Neural cell (in vitro differentiated cells): Measurements from ENCODE around the gene F2. TPM values are rescaled to one million over a fixed set of nuclear protein-coding genes. Genes with fewer than 3 reads are reported as not detected.

ENCODE experiments used
- H2AFZ ChIP-seq: fragments of 200-600, 300-800 bp; sonication (generic), shearing (Covaris generic); 2 replicates; pipeline ENCODE4 v1.6.0; 2014; ENCODE audit warnings: low read depth, mild to moderate bottlenecking, antibody characterized with exemption, low read length, moderate library complexity
- H3F3A ChIP-seq: fragments of 200-600 bp; shearing (Covaris generic); 2 replicates; pipeline ENCODE4 v1.6.1; 2016; ENCODE audit warnings: mild to moderate bottlenecking, moderate library complexity, mixed read lengths, antibody characterized with exemption, low read length; ENCODE audit not compliant: insufficient read depth, poor library complexity, severe bottlenecking
- H3K27ac ChIP-seq: fragments of 200-600, 300-800 bp; sonication (generic), shearing (Covaris generic); 2 replicates; pipeline ENCODE4 v1.5.1; 2014; ENCODE audit warnings: mild to moderate bottlenecking, low read length, moderate library complexity
- H3K27me3 ChIP-seq: fragments of 300-800, 200-600 bp; sonication (generic), shearing (Covaris generic); 2 replicates; pipeline ENCODE4 v1.6.0; 2014; ENCODE audit warnings: mild to moderate bottlenecking, low read depth, low read length, moderate library complexity; ENCODE audit not compliant: insufficient read depth
- H3K36me3 ChIP-seq: fragments of 300-800, 200-600 bp; sonication (generic), shearing (Covaris generic); 2 replicates; pipeline ENCODE4 v1.5.1; 2014; ENCODE audit warnings: mild to moderate bottlenecking, antibody characterized with exemption, low read length, moderate library complexity; ENCODE audit not compliant: insufficient read depth
- H3K4me2 ChIP-seq: fragments of 300-800, 200-600 bp; sonication (generic), shearing (Covaris generic); 2 replicates; pipeline ENCODE4 v1.6.0; 2014; ENCODE audit warnings: mild to moderate bottlenecking, low read length
- H3K4me3 ChIP-seq: fragments of 300-800, 200-600 bp; sonication (generic), shearing (Covaris generic); 2 replicates; pipeline ENCODE4 v1.5.1; 2014; ENCODE audit warnings: mild to moderate bottlenecking, low read length, moderate library complexity
- H3K79me2 ChIP-seq: fragments of 200-600 bp; shearing (Covaris generic); replicated peaks from 2 replicates; pipeline ENCODE4 v1.6.0; 2014; ENCODE audit warnings: mild to moderate bottlenecking, low read length, moderate library complexity; ENCODE audit not compliant: insufficient read depth
- H3K9ac ChIP-seq: fragments of 300-800, 200-600 bp; sonication (generic), shearing (Covaris generic); 2 replicates; pipeline ENCODE4 v1.6.1; 2016; ENCODE audit warnings: mild to moderate bottlenecking, low read length, mixed read lengths
- H3K9me2 ChIP-seq: fragments of 200-600 bp; shearing (Covaris generic); 2 replicates; pipeline ENCODE4 v1.6.1; 2016; ENCODE audit warnings: mild to moderate bottlenecking, low read length, mixed read lengths; ENCODE audit not compliant: insufficient read depth
- H3K9me3 ChIP-seq: fragments of 200-600, 300-800 bp; sonication (generic), shearing (Covaris generic); 2 replicates; pipeline ENCODE4 v1.6.1; 2016; ENCODE audit warnings: mild to moderate bottlenecking, mixed run types, low read length, moderate library complexity, mixed read lengths
- H4K20me1 ChIP-seq: fragments of 200-600 bp; shearing (Covaris generic); 2 replicates; pipeline ENCODE4 v1.6.1; 2016; ENCODE audit warnings: mild to moderate bottlenecking, mixed run types; ENCODE audit not compliant: insufficient read depth
- EP300 ChIP-seq: fragments of 450-650 bp; conservative IDR thresholded peaks from 2 replicates; pipeline ENCODE4 v1.6.1; 2014; ENCODE audit warnings: antibody characterized with exemption, mild to moderate bottlenecking, moderate library complexity; ENCODE audit not compliant: poor library complexity, severe bottlenecking
- EZH2 ChIP-seq: fragments of 200-600, 300-800 bp; shearing (Covaris generic), sonication (generic); IDR thresholded peaks from 2 replicates; pipeline ENCODE4 v1.6.1; 2014; ENCODE audit warnings: antibody characterized with exemption, low read length, borderline replicate concordance, mild to moderate bottlenecking; ENCODE audit not compliant: insufficient read depth, poor library complexity, severe bottlenecking
- MXI1 ChIP-seq: fragments of 450-650 bp; conservative IDR thresholded peaks from 2 replicates; pipeline ENCODE4 v1.6.1; 2014; ENCODE audit warnings: antibody characterized with exemption, mild to moderate bottlenecking; ENCODE audit not compliant: poor library complexity, severe bottlenecking
- POLR2AphosphoS5 ChIP-seq: IDR thresholded peaks from 2 replicates; pipeline ENCODE4 v1.6.1; 2012
- RAD21 ChIP-seq: fragments of 450-650 bp; conservative IDR thresholded peaks from 2 replicates; pipeline ENCODE4 v1.6.1; 2014; ENCODE audit warnings: antibody characterized with exemption, mild to moderate bottlenecking, moderate library complexity
- REST ChIP-seq: IDR thresholded peaks from 2 replicates; pipeline ENCODE4 v1.6.1; 2012; ENCODE audit warnings: borderline replicate concordance
- SMC3 ChIP-seq: fragments of 450-650 bp; conservative IDR thresholded peaks from 2 replicates; pipeline ENCODE4 v1.6.1; 2014; ENCODE audit warnings: antibody characterized with exemption, mild to moderate bottlenecking, moderate library complexity; ENCODE audit not compliant: poor library complexity
- TAF1 ChIP-seq: IDR thresholded peaks from 2 replicates; pipeline ENCODE4 v1.6.1; 2012; ENCODE audit warnings: low read depth
- polyA plus RNA-seq: library from polyadenylated mRNA; depleted of rRNA; stranded (reverse); fragments of >200 nt; gene quantifications from 2 replicates; pipeline ENCODE4 v1.2.3, GENCODE V29; 2014
- TF ChIP-seq, protein P1 (sequence below): fragments of 450-650 bp; IDR thresholded peaks from 2 replicates; pipeline ENCODE4 v1.5.1; 2014; ENCODE audit warnings: antibody characterized with exemption, mild to moderate bottlenecking, moderate library complexity; ENCODE audit not compliant: poor library complexity, severe bottlenecking

The F2 gene
- polyA plus RNA-seq, 1 donor from 2014 or later = 0.94 TPM

DNA sequence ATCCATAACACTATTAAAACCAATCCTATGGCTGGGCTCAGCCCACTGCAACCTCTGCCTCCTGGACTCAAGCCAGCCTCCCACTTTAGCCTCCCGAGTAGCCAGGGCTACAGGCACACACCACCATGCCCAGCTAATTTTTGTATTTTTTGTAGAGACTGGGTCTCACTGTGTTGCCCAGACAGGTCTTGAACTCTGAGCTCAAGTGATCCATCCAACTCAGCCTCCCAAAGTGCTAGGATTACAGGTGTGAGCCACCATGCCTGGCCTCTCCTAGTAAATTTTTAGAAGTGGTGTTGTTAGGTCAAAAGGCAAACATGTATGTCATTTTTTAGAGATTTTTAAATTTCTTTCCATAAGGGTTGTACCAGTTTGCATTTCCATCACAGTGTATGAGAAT is 14.2 kb downstream of the F2 start:
- TF ChIP-seq EZH2 (no peak), RAD21 (no peak), SMC3 (no peak), MXI1 (no peak), POLR2AphosphoS5 (no peak), EP300 (no peak), REST (no peak), TAF1 (no peak)
- TF ChIP-seq, protein P1, sequence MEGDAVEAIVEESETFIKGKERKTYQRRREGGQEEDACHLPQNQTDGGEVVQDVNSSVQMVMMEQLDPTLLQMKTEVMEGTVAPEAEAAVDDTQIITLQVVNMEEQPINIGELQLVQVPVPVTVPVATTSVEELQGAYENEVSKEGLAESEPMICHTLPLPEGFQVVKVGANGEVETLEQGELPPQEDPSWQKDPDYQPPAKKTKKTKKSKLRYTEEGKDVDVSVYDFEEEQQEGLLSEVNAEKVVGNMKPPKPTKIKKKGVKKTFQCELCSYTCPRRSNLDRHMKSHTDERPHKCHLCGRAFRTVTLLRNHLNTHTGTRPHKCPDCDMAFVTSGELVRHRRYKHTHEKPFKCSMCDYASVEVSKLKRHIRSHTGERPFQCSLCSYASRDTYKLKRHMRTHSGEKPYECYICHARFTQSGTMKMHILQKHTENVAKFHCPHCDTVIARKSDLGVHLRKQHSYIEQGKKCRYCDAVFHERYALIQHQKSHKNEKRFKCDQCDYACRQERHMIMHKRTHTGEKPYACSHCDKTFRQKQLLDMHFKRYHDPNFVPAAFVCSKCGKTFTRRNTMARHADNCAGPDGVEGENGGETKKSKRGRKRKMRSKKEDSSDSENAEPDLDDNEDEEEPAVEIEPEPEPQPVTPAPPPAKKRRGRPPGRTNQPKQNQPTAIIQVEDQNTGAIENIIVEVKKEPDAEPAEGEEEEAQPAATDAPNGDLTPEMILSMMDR = no peak

DNA sequence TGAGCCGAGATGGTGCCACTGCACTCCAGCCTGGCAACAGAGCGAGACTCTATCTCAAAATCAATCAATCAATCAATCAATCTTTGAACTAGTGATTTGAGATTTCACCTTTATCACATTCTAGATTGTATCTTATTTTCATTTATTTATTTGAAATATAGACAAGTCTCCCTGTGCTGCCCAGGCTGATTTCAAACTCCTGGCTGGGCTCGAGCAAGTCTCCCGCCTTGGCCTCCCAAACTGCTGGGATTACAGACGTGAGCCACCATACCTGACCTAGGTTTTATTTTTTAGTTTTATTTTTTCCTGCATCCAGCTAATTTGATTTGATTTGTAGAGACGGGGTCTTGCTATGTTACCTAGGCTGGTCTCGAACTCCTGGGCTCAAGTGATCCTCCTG is 17.1 kb downstream of the F2 start:
- Histone ChIP-seq H3K27me3 (no peaks in the 10 kb centered on the region), H3K36me3 (no peaks in the 10 kb centered on the region), H3K9me2 (no peaks in the 10 kb centered on the region), H3F3A (no peaks in the 10 kb centered on the region), H3K27ac (no peak overlapping the region), H3K79me2 (no peaks in the 10 kb centered on the region), H3K9me3 (no peaks in the 10 kb centered on the region), H2AFZ (no peak overlapping the region), H4K20me1 (no peaks in the 10 kb centered on the region), H3K9ac (no peak overlapping the region), H3K4me2 (no peak overlapping the region), H3K4me3 (no peak overlapping the region)
- TF ChIP-seq, protein P1 = no peak
- TF ChIP-seq RAD21 (no peak), MXI1 (no peak), SMC3 (no peak), POLR2AphosphoS5 (no peak), EZH2 (no peak), REST (no peak), TAF1 (no peak), EP300 (no peak)

More for the DNA sequence above, 14.2 kb downstream of the F2 start:
- Histone ChIP-seq H3K4me2 (no peak overlapping the region), H3K27ac (no peak overlapping the region), H3K9me2 (no peaks in the 10 kb centered on the region), H3K9ac (no peak overlapping the region), H3K79me2 (no peaks in the 10 kb centered on the region), H3K36me3 (no peaks in the 10 kb centered on the region), H2AFZ (no peak overlapping the region), H4K20me1 (no peaks in the 10 kb centered on the region), H3K9me3 (no peaks in the 10 kb centered on the region), H3F3A (no peaks in the 10 kb centered on the region), H3K27me3 (no peaks in the 10 kb centered on the region), H3K4me3 (no peak overlapping the region)
